Ovary (tissue), 9 donors: ENCODE data around the gene PDE4D. TPM values are rescaled to one million over a fixed set of nuclear protein-coding genes. Genes with fewer than 3 reads are reported as not detected.
"Not testable (repeated sequence)": the region's sequence is repeated elsewhere in the genome, so short reads cannot be mapped to it uniquely, and the experiment has no call there.

ENCODE experiments used
- DNase-seq, 5 donors: peaks; one replicate each; pipeline ENCODE4 v3.0.0-alpha.2; 2019 to 2020
- H3K27ac ChIP-seq, 2 donors: fragments of 200-600 bp; one replicate each; pipeline versions ENCODE4 v1.5.1 to v1.8.0; 2019 to 2022
- H3K27me3 ChIP-seq: fragments of 200-600 bp; one replicate; pipeline ENCODE4 v1.8.0; 2022
- H3K36me3 ChIP-seq: fragments of 200-600 bp; sonication (generic); one replicate; pipeline ENCODE4 v1.5.1; 2019
- H3K4me1 ChIP-seq: one replicate; pipeline ENCODE4 v1.8.1; 2013; ENCODE audit warnings: mild to moderate bottlenecking, moderate library complexity; ENCODE audit not compliant: insufficient read depth
- H3K4me3 ChIP-seq: fragments of 200-600 bp; sonication (generic); one replicate; pipeline ENCODE4 v1.5.1; 2017
- H3K9me3 ChIP-seq, 2 donors: fragments of 200-600 bp in 1 of 2; sonication (generic) in 1 of 2; one replicate each; pipeline versions ENCODE4 v1.5.1 to v1.8.1; 2013 to 2019; ENCODE audit warnings: mild to moderate bottlenecking in 1 of 2, moderate library complexity in 1 of 2
- EP300 ChIP-seq: sonication (generic); formaldehyde crosslinking; IDR thresholded peaks from one replicate; pipeline ENCODE4 v1.6.1; 2017; ENCODE audit warnings: antibody characterized with exemption
- POLR2A ChIP-seq: fragments of 450-650 bp; IDR thresholded peaks from one replicate; pipeline ENCODE4 v1.6.1; 2017; ENCODE audit warnings: antibody characterized with exemption, mild to moderate bottlenecking, moderate library complexity
- WGBS, 3 donors: extraction: QIAGEN DNeasy Blood & Tissue Kit in 1 of 3; methylation state at CpG; one replicate each; pipeline versions ENCODE4 v1.1.5 to v1.1.7; 2013 to 2017; 5-methylcytosine and 5-hydroxymethylcytosine counted together
- intact Hi-C, 4 donors: fragments of 100-400 bp; cut with DNase I; formaldehyde crosslinking; loops; one replicate each; pipeline versions ENCODE4 v1.11.0 to v1.15.1; 2022 to 2023
- polyA plus RNA-seq, 2 donors: library from polyadenylated mRNA; stranded (reverse); fragments of 200-250 nt in 1 of 2; fragments of 350-450 nt in 1 of 2; fragmentation: Illumina TruSeq in 1 of 2; extraction: RNeasy Lipid Tissue Mini Kit (QIAGEN cat#74804) in 1 of 2; gene quantifications; one replicate each; pipeline ENCODE4 v1.2.3, GENCODE V29; 2013 to 2014
- total RNA-seq, 7 donors: library from RNA; depleted of rRNA in 2 of 7; stranded (reverse); fragments of >200 nt in 2 of 7; fragmentation: NEBNext Ultra II Directional in 3 of 7; extraction: Animal tissue kit (Norgen Biotek cat#: 25700) in 3 of 7; gene quantifications; one replicate each; pipeline versions ENCODE4 v1.1.0 to v1.2.4, GENCODE V29; 2016 to 2023
- TF ChIP-seq, protein P1 (sequence below), 3 donors: fragments of 450-650 bp in 2 of 3; fragments of 200-600 bp in 1 of 3; IDR thresholded peaks; one replicate each; pipeline versions ENCODE4 v1.5.1 to v1.8.0; 2016 to 2022; ENCODE audit warnings: antibody characterized with exemption in 3 of 3, mild to moderate bottlenecking in 1 of 3
- donor health status: DM: no; HTN: no; CAD: no; lungs with moderate emphysema.
- donor health status: DM: no; HTN: no; CAD: no.
- donor health status: Bipolar disorder and iron deficiency.
- donor health status: DM: yes; HTN: yes; CAD: no.
- donor health status: DM: no; HTN: no; CAD: no.
- donor health status: DM: yes; HTN: yes; CAD: no.

PDE4D gene
- total and polyA plus RNA-seq, 9 donors, result 1.3 to 67.6 (median 8.4) TPM

DNA sequence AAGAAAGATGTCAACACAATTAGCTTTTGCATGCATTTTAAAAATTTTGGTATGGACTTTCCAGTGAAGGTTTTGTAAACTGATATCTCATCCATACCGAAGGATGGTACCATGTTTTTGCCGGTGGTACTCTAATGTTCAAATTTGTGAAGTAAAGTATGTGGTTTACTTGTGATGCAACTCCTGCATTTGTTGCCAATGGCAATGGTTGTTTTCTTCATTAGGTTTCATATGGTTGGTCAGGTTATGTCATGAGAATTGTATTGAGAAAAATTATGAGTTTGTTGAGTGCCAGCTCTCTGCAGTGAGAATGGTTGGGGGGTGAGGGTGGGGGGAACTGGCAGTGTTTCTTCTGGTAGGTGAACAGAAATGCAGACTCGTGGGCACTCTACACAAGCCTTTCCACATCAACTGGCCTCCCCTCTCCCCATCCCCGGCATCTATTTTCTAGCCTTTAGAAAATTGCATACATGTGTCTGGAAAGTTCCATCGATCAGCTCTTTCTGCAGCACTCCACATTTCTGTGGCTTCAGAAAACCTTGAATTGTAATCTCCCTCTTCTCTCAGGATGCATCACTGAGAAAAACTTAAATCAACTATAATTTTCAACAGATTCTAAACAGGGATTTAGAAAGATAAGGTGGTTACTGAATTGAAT lies 107.7 kb downstream of the PDE4D start:
- intact Hi-C loops, result no loop called here
- no peaks in the 10 kb centered on the region for H3K9me3 ChIP-seq
- H3K4me1 ChIP-seq, result no peaks in the 10 kb centered on the region
- TF ChIP-seq, protein P1, sequence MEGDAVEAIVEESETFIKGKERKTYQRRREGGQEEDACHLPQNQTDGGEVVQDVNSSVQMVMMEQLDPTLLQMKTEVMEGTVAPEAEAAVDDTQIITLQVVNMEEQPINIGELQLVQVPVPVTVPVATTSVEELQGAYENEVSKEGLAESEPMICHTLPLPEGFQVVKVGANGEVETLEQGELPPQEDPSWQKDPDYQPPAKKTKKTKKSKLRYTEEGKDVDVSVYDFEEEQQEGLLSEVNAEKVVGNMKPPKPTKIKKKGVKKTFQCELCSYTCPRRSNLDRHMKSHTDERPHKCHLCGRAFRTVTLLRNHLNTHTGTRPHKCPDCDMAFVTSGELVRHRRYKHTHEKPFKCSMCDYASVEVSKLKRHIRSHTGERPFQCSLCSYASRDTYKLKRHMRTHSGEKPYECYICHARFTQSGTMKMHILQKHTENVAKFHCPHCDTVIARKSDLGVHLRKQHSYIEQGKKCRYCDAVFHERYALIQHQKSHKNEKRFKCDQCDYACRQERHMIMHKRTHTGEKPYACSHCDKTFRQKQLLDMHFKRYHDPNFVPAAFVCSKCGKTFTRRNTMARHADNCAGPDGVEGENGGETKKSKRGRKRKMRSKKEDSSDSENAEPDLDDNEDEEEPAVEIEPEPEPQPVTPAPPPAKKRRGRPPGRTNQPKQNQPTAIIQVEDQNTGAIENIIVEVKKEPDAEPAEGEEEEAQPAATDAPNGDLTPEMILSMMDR (IDR thresholded peaks at IDR 0.05), result no peak
- no peak for TF ChIP-seq EP300
- TF ChIP-seq POLR2A, result no peak
- no peaks in the 10 kb centered on the region for H3K27me3 ChIP-seq
- no peaks in the 10 kb centered on the region for H3K36me3 ChIP-seq
- DNase-seq, result no peak
- no peak overlapping the region for H3K4me3 ChIP-seq
- H3K27ac ChIP-seq, result no peak overlapping the region
- WGBS, 3 donors, result 74 to 81% (median 76%) methylated on average over 5 of the region's 5 CpGs

DNA sequence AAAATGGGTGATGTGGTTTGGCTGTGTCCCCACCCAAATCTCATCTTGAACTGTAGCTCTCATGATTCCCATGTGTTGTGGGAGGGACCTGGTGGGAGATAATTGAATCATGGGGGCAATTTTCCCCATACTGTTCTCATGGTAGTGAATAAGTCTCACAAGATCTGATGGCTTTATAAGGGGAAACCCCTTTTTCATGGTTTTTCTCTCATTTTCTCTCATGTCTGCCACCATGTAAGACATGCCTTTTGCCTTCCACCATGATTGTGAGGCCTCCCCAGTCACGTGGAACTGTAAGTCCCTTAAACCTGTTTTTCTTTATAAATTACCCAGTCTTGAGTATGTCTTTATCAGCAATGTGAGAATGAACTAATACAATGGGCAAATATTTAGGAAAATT lies 108.8 kb downstream of the PDE4D start:
- H3K4me1 ChIP-seq, H3K9me3 ChIP-seq, DNase-seq, intact Hi-C loops, H3K36me3 ChIP-seq, H3K27me3 ChIP-seq, H3K4me3 ChIP-seq, H3K27ac ChIP-seq: not testable (repeated sequence)
- WGBS, 3 donors, result 59 to 76% (median 67%) methylated on average over 1 of the region's 1 CpG

DNA sequence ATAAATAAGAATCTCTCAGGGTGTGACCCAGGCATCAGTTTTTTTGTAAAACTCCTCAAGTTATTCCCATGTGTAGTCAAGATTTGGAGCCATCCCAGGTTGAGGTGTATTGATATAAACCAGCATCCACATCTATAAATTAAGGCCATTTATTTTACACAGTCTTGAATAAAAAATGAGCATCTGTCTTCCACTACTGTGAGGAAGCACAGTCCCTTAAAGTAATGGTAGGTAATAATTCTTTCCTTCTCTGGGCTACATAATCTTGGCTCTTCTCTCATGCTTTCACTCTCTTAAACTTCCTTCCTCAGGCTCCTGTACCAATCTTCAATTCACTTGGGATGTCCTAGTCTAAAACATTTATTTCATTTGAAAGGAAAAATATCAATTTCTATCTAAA lies 110.3 kb downstream of the PDE4D start:
- no peaks in the 10 kb centered on the region for H3K9me3 ChIP-seq
- H3K4me1 ChIP-seq, result no peaks in the 10 kb centered on the region
- TF ChIP-seq, protein P1 (IDR thresholded peaks at IDR 0.05), result no peak
- TF ChIP-seq POLR2A (no peak), EP300 (no peak)
- H3K27ac ChIP-seq, result no peak overlapping the region
- H3K27me3 ChIP-seq, result no peaks in the 10 kb centered on the region
- intact Hi-C loops, result no loop called here
- H3K36me3 ChIP-seq, result no peaks in the 10 kb centered on the region
- H3K4me3 ChIP-seq, result no peak overlapping the region
- no peak for DNase-seq

DNA sequence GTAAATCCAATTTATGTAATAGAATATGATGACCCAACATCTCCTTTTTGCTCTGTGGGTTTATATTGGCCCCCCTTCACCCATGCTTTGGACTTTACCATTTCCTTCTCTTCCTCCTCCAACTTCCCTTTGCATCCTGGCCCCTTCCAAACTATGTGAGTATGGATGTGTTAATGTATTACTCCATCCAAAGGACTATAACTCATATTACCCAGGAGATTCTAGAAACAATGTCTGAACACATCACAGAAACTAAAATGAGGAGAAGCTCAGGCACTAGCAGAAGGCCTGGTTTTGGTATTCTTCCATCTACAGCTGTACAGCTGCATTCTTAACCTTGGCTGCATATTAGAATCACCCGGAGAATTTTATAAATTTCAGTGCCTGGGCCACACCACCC lies 110.7 kb downstream of the PDE4D start:
- Histone ChIP-seq H3K4me1 (no peaks in the 10 kb centered on the region), H3K4me3 (no peak overlapping the region), H3K9me3 (no peaks in the 10 kb centered on the region), H3K27me3 (no peaks in the 10 kb centered on the region), H3K36me3 (no peaks in the 10 kb centered on the region), H3K27ac (no peak overlapping the region)
- 34 to 43% (median 35%) methylated on average over 1 of the region's 1 CpG for WGBS, 3 donors
- intact Hi-C loops, result no loop called here
- TF ChIP-seq, protein P1 (IDR thresholded peaks at IDR 0.05), result no peak
- TF ChIP-seq EP300, result no peak
- TF ChIP-seq POLR2A, result no peak
- DNase-seq, result no peak

DNA sequence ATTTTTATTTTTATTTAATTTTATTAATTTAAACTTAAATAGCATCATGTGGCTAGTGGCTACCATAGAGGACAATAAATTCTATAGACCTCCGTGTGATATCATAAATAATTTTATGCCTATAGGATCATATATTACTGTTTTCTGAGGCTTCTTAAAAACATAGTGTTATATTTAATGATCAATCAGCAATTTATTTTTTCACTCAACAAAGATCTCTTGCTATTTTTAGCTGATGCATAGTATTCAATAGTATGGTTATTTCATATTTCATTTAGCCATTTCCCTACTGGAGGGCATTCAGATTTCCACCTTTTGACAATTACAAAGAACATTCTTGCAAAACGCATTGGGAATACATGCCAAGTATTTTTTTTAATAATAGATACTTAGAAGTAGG lies 114.1 kb downstream of the PDE4D start:
- DNase-seq, result no peak
- intact Hi-C loops, result no loop called here
- no peaks in the 10 kb centered on the region for H3K36me3 ChIP-seq
- 72 to 77% (median 73%) methylated on average over 2 of the region's 2 CpGs for WGBS, 3 donors
- TF ChIP-seq, protein P1 (IDR thresholded peaks at IDR 0.05), result no peak
- TF ChIP-seq POLR2A (no peak), EP300 (no peak)
- H3K4me1 ChIP-seq, result no peaks in the 10 kb centered on the region
- no peak overlapping the region for H3K4me3 ChIP-seq
- H3K9me3 ChIP-seq, result no peaks in the 10 kb centered on the region
- no peak overlapping the region for H3K27ac ChIP-seq
- no peaks in the 10 kb centered on the region for H3K27me3 ChIP-seq
